WTC11 (cell line): ENCODE measurements around the gene SH3BP5L.

Experiments used
- CTCF ChIP-seq: fragments of 200-600 bp; IDR thresholded peaks from 2 replicates; pipeline ENCODE4 v1.8.0; 2022; ENCODE audit warnings: antibody characterized with exemption
- ERG ChIP-seq: fragments of 250-450 bp; sonication (Bioruptor Pico); IDR thresholded peaks from 2 replicates; pipeline ENCODE4 v1.8.0; 2021; ENCODE audit warnings: mild to moderate bottlenecking
- ESRRA ChIP-seq: sonication (generic); formaldehyde crosslinking; IDR thresholded peaks from 2 replicates; pipeline ENCODE4 v1.8.1; 2022; ENCODE audit warnings: mild to moderate bottlenecking, missing genetic modification reagents, borderline replicate concordance
- FOXK1 ChIP-seq: sonication (generic); formaldehyde crosslinking; IDR thresholded peaks from 2 replicates; pipeline ENCODE4 v1.8.0; 2022; ENCODE audit warnings: mild to moderate bottlenecking, moderate library complexity, missing genetic modification reagents
- GRHL2 ChIP-seq: fragments of 250-450 bp; sonication (Bioruptor Pico); IDR thresholded peaks from 2 replicates; pipeline ENCODE4 v1.8.0; 2022; ENCODE audit warnings: mild to moderate bottlenecking, moderate library complexity; ENCODE audit not compliant: insufficient replicate concordance, severe bottlenecking
- NR2C2 ChIP-seq: sonication (generic); formaldehyde crosslinking; IDR thresholded peaks from 2 replicates; pipeline ENCODE4 v1.8.0; 2022; ENCODE audit warnings: mild to moderate bottlenecking, missing genetic modification reagents
- ZNF396 ChIP-seq: fragments of 250-450 bp; sonication (Bioruptor Pico); IDR thresholded peaks from 2 replicates; pipeline ENCODE4 v1.8.0; 2021; ENCODE audit warnings: mild to moderate bottlenecking, moderate library complexity, borderline replicate concordance
- TF ChIP-seq, protein P1 (sequence below): sonication (generic); formaldehyde crosslinking; IDR thresholded peaks from 2 replicates; pipeline ENCODE4 v1.8.0; 2023; ENCODE audit warnings: missing genetic modification reagents

DNA sequence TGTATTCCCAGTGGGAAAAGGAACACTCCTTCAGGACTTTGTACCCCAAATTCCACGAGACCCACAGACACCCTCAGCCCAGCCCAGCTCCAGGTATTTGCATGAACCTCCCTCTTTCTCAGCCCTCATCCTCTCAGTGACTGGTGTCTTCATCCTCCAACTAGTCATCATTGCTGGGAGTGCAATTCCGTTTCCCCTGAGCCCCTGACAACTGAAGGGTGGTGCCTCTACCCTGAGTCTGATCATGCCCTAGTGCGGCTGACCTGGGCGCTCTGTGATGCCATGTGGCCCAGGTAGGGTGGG is 36.9 kb upstream of the SH3BP5L start:
- TF ChIP-seq ESRRA (CRISPR knock-in tag) (no peak), GRHL2 (no peak), NR2C2 (CRISPR knock-in tag) (no peak), ZNF396 (CRISPR knock-in tag) (no peak), CTCF (no peak), FOXK1 (no peak), ERG (CRISPR knock-in tag) (no peak)
- TF ChIP-seq, protein P1, sequence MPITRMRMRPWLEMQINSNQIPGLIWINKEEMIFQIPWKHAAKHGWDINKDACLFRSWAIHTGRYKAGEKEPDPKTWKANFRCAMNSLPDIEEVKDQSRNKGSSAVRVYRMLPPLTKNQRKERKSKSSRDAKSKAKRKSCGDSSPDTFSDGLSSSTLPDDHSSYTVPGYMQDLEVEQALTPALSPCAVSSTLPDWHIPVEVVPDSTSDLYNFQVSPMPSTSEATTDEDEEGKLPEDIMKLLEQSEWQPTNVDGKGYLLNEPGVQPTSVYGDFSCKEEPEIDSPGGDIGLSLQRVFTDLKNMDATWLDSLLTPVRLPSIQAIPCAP (CRISPR knock-in tag): no peak
